GM13976 (cell line): ENCODE data around the gene PGAP2.

Experiments used
- DNase-seq: peaks from one replicate; pipeline ENCODE4 v3.0.0; 2012; ENCODE audit warnings: low spot score
- CTCF ChIP-seq: IDR thresholded peaks from 2 replicates; pipeline ENCODE4 v1.5.1; 2012; ENCODE audit warnings: borderline replicate concordance, mild to moderate bottlenecking; ENCODE audit not compliant: insufficient read depth; ENCODE audit errors: extremely low read depth, missing control alignments, control extremely low read depth
- in situ Hi-C: fragments of 300-500 bp; cut with MboI; formaldehyde crosslinking; loops from one replicate; pipeline ENCODE4 v1.12.0; 2022; ENCODE audit warnings: low sequenced_read_pairs, mixed read lengths, inconsistent platforms; ENCODE audit not compliant: unreplicated experiment

PGAP2 gene

GRCh38 chr11:3796346-3796745, 12.0 kb upstream of the PGAP2 start:
- in situ Hi-C loops = no loop called here

GRCh38 chr11:3796801-3797328, 11.5 kb upstream of the PGAP2 start:
- DNase-seq = no peak
- in situ Hi-C loops = no loop called here

More at GRCh38 chr11:3796346-3796745, 12.0 kb upstream of the PGAP2 start:
- no peak for TF ChIP-seq CTCF
- no peak for DNase-seq

GRCh38 chr11:3797329-3798090, 10.8 kb upstream of the PGAP2 start, which contains the start of gene NUP98:
TSS of gene NUP98 (minus strand) at chr11:3797554. CDS start at chr11:3782117, 15,437 bp downstream.
- in situ Hi-C loops = no loop called here
- DNase-seq = peak; percentile 99
- TF ChIP-seq CTCF = no peak

More at GRCh38 chr11:3796801-3797328, 11.5 kb upstream of the PGAP2 start:
- TF ChIP-seq CTCF = no peak

GRCh38 chr11:3799143-3799542, 9.2 kb upstream of the PGAP2 start:
- no peak for TF ChIP-seq CTCF
- no peak for DNase-seq
- in situ Hi-C loops = no loop called here

- no peak for TF ChIP-seq CTCF
- DNase-seq = no peak
- in situ Hi-C loops = no loop called here
Observed at GRCh38 chr11:3799873-3800272, 8.5 kb upstream of the PGAP2 start.

- in situ Hi-C loops = no loop called here
- TF ChIP-seq CTCF = no peak
- no peak for DNase-seq
Observed at GRCh38 chr11:3802011-3802790, 6.2 kb upstream of the PGAP2 start.
